GM19099 (cell line): ENCODE results near the gene RTN4RL1.

ENCODE experiments used
- POLR2A ChIP-seq: IDR thresholded peaks from 3 replicates; pipeline ENCODE4 v1.6.1; 2011; ENCODE audit warnings: low read depth; ENCODE audit not compliant: insufficient read length; ENCODE audit errors: extremely low read depth

RTN4RL1 gene, protein sequence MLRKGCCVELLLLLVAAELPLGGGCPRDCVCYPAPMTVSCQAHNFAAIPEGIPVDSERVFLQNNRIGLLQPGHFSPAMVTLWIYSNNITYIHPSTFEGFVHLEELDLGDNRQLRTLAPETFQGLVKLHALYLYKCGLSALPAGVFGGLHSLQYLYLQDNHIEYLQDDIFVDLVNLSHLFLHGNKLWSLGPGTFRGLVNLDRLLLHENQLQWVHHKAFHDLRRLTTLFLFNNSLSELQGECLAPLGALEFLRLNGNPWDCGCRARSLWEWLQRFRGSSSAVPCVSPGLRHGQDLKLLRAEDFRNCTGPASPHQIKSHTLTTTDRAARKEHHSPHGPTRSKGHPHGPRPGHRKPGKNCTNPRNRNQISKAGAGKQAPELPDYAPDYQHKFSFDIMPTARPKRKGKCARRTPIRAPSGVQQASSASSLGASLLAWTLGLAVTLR

DNA sequence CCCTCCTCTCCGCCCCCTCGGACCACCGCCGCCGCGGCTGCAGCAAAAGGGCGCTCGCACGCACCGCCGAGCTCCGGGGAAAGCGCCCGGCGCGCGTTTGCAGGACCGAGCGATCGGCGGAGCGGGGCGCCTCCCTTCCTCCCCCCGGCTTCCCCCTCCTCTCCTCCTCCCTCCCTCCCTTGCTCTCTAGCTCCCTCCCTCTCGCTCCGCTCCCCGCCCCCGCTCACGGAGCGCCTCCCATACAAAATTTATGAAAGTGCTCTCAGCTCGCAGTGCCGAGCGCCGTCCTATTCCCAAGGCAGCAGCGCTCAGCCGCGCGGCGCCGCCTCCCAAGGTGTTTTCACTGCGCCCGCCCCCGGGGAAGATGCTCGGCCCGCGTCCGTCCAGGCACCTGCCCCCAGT is at the start of gene RTN4RL1:
RTN4RL1 (minus strand) TSS at position 115 of the 402 bp plus-strand sequence. CDS start 469 bp downstream, outside the sequence.
- TF ChIP-seq POLR2A = no peak

DNA sequence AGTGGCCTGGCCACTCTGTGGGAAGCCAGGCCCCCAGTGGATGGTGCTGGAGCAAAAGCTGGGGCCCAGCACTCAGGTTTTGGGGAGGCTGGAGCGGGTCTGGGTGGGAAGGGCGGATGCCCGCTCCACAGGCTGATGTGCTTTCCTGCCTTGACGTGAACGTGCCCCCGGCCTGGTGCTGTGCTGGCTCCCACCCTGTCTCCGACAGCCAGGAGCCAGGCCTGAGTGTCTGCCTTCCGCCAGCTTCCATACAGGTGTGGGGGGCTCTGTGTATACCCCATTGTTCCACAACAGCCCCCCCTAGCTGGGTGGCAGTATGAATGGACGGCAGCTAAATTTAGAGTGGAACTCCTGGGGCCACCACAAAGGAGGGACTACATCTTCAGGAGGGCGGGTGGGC is 49.8 kb upstream of the RTN4RL1 start:
- TF ChIP-seq POLR2A = no peak

DNA sequence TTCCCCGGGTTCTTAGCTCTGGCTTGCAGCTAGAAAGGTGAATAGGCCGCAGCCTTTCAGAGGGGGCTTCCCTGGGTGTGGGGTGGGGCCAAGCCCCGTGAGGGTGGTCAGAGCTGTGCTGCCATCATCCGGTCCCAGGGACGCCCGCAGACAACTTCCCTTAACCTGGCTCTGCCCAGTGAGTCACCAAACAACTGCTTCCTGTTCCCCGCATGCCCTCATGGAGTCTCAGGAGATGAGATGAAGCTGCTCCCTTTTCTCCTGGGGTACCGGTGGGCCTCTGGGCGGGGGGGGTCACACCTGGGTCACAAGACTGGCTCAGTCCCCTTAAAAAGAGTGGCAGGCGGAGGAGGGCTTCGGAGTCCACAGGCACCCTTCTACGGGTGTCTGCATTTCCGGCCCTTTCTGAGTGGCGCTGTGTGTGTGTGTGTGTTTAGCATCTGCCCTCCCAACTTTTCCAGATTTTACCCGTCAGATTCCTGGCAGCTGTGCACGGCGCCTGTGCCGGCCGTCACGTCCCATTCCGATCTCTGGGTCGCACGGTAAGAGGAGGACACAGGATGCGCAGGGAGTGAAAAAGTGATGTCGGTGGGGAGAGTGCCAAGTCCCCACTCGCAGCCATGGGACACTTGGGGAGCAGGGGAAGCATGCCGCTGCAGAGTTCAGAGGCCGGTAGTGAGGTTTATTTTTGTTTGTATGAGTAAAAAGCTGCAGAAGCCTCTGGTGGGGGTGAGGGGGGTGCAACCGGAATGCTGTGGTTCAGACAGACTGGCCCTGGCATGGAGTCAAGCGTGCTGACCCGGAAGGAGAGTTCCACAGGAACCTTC is 46.5 kb upstream of the RTN4RL1 start:
- no peak for TF ChIP-seq POLR2A

DNA sequence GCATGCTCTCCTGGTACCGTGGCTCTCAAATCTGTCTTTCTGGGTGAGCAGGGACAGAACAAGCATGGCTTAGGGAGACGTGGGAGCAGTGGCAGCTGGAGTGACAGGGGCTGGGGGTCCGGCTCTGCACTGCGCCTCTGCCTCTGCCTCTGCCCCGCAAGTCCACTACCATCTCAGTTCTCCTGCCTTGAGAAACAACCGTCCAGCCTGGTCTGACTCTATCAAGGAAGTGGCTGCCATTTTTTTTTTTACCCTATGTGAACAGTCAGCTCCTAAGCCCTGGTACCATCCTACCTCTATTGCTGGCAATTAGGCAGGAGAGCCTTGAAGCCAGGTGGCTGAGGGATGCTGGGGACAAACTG is 45.9 kb upstream of the RTN4RL1 start:
- TF ChIP-seq POLR2A = no peak

DNA sequence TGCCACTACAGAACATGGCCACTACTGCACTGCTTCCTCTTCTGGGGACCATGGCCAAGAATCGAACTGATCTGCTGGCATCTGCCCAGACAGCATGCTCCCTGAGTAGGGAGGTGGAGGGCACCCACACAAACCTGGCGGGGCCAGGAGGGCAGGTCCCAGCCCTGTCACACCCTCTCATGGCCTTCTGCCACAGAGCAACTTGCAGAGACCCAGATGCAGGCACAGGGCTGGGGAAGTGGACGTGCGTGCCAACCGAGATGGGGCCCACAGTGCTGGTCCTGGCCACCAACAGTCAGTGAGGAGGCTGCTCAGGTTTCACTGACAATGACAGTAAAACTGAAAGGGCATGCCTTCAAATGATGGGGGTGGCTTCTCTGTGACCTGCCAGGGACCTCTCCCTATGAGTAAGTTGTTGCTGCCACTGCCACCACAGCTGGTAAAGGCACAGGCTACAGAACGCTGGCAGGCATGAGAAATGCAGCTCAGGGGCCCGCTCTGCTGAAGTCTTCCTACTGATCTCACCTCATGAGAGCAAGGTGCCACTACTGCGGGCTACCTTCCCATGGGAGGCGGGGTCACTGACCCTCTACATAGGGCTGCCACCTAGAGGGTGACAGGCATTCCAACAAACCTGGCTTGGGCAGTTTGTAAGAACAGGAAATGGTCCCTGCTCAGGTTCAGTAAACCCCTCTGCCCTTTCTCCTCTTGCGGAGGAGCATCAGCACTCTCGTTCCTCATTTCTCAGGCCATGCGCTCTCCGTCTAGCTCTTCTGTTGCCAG is 45.3 kb upstream of the RTN4RL1 start:
- TF ChIP-seq POLR2A = no peak

DNA sequence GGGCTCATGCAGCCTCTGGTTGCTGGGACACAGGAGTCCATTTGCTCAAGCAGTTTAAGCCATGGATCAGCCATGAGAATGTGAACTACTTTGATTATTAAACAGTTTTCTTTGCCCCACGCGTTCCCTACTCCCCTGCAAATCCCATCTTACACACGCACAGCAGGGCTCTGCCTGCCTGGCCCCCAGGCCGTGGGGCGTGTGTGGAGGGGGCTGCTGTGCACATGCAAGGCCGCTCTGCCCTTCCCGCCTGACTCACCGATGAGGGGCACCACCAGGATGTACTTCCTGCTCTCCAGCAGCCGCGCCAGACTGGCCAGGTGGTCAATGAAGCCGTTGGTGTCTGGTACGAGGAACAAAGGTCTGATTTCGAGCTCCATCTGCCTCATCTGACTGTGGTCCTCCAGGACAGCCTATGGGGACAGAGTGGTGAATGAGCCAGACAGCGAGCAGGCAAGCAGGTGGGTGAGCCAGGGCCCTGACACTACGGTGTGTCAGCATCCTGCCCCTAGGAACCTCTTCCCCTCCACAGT is 43.5 kb upstream of the RTN4RL1 start:
- no peak for TF ChIP-seq POLR2A

DNA sequence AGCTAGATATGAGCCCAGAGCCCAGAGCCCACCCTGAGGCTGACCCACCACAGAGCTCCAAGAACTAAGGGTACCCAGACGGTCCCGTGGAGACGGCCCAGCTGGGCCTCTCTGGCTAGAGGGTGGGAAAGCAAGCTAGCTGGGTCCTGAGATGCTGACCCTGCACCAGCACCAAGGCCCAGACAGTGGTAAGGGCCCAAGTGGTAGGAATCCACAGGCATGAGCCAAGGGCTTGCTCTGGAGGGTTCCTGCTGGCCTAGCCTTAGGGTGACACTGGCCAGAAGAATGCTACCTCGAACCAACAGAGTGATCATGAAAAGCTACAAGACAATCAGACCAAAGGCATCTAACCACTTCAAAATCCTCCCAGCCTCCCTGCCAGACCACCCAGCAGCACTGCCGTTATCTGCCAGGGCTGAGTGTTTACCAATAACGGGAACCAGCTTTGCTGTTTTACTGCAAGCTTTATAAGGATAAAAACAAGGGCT is 42.9 kb upstream of the RTN4RL1 start:
- TF ChIP-seq POLR2A = no peak

DNA sequence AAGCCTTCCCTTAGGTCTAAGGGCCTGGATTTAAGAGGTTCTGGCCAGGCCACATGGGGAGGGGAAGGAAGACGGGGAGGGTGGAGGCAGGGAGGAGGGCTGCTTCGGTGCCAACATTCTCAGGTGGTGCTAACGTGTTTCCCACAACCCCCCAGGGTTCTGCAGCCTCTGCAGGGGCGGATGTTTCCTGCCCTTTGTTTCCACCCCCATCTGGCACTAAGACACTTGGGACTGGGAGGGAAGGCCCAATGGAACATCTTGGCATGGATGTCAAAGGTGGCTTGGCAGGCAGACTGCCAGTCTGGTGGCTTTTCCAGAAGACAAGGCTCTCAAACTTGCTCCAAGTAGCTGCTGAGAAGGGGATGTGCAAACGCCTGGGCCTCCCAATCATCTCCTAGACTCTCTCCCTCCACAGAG is 42.5 kb upstream of the RTN4RL1 start:
- TF ChIP-seq POLR2A = no peak

DNA sequence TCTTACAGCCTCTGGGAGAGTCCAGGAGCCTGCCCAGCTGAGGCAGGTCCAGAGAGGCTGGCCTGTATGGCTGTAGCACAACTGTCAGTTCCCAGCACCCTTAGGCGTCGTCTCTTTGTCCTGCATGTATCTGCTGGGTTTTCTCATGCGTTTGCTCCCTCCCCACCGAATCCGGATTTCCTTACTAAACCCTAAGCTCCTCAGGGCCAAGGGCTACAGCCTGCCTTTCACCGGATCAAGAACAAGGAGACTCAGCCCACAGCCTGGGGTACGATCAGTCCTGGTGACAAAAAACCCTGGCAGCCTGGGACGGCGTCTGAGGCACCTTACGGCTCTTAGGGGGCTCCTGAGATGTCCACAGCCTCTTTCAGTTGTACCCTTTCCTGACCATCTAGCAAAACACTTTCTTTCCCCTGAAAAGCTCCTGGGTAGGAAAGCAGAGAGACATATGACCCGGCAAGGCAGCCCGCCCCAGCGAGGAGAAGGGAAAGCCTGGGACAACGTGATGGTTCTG is 42.0 kb upstream of the RTN4RL1 start:
- no peak for TF ChIP-seq POLR2A

DNA sequence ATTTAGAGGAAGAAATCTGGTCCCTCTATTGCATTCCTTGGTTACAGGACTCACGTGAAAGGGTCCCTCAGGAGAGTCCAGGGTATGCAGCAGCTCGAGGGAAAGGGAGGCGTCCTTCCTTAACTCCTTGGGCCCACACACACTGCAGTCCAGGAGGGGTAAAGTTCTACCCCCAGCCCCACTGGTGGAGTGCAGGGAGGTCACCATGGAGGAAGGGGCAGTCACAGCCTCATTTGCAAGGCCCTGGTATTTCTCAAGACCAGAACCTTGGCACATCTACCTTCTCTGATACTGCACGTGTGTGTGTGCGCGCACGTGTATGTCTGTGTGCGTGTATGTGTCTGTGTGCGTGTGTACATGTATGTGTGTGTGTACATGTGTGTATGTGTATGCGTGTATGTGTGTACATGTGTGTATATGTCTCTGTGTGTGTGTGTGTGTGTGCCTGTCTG is 40.8 kb upstream of the RTN4RL1 start:
- TF ChIP-seq POLR2A = no peak

DNA sequence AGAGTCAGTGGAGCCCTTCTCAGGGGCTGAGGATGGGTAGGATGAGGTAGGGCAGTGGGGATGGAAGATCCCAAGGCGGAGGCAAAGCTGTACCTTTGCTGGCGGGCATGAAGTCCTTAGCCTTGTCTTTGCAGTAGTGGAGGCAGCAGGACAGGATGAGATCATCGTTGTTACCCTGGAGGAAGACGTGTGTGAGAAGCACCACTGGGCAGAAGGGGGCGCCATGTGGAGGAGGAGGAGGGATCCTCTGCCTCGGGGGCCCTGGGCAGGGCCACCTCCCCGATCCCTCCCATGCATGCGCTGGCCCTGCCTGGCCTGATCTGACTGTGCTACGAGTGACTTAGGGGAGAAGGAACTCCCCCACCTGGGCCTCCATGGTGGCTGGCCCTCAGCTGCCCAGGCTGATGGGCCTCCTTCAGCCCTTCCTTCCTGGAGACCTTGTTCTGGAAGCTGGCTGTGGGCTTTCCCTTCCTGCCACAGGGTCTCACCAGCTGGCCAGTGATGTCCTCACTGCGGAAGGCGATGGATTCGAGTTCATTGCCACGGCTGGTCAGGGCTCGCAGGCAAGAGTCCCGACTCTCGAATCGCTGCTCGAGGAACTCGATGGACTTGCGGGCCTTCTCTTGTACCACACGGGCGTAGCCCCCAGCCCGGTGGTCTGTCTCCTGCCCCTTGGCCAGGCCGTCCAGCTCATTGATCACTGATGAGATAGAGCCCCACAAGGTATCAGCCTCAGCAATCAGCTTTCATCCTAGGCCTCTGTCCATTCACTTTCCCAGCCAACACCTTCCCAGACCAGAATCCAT is 40.0 kb upstream of the RTN4RL1 start:
- no peak for TF ChIP-seq POLR2A

DNA sequence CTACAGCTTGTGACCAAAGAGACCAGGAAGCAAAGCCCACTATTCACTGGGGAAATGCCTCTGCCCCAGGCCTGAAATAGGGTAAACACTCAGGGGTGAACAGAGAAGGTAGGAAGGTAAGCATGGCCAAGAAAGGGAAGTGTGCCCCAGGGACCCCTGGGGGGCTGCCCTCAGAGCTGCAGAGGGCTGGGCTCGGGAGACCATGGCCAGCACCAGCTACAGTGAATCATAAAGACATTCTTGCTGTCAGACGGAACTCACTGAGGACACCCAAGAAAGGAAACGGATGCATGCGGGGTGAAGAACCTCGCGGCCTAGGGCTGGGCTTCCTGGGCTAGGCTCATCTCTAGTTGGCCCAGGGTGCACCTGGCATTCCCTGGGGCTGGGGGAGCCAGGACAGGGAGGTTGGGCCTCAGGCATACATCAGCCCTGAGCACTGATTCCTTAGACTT is 39.4 kb upstream of the RTN4RL1 start:
- no peak for TF ChIP-seq POLR2A

DNA sequence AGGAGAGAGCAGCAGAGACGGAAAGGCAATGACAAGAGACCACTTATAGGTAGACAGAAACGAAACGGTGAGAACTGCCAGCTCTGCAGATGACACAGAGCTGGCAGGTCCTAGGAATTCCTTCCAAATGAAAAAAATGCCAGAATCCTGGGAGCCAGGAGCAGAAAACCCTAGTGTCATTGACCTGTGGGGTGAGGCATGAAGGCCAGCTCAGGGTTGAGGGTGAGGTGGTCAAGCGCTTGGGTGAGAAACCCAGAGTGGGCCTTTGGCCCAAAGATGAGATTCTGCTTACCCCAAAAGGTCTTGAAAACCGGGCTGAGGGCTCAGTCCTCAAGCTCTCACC is 39.0 kb upstream of the RTN4RL1 start:
- no peak for TF ChIP-seq POLR2A
